Spleen (tissue), 11 donors: Measurements from ENCODE around the gene CYTIP. TPM values are rescaled to one million over a fixed set of nuclear protein-coding genes. Genes with fewer than 3 reads are reported as not detected.
"Not testable (repeated sequence)": the region's sequence is repeated elsewhere in the genome, so short reads cannot be mapped to it uniquely, and the experiment has no call there.

Experiments used
- DNase-seq: peaks from one replicate; pipeline ENCODE4 v3.0.0-alpha.2; 2020
- H3K27ac ChIP-seq, 8 donors: fragments of 200-600 bp; sonication (generic) in 7 of 8; 1 replicate in 4 of 8; 2 replicates in 4 of 8; pipeline versions ENCODE4 v1.5.0 to v1.8.0; 2016 to 2021; ENCODE audit warnings: inconsistent platforms in 4 of 8, mild to moderate bottlenecking in 4 of 8, moderate library complexity in 1 of 8
- H3K27me3 ChIP-seq, 7 donors: fragments of 200-600 bp; sonication (generic) in 6 of 7; replicated peaks in 1 of 7; 1 replicate in 4 of 7; 2 replicates in 3 of 7; pipeline versions ENCODE4 v1.5.0 to v1.8.0; 2016 to 2021; ENCODE audit warnings: inconsistent platforms in 3 of 7, mild to moderate bottlenecking in 1 of 7
- H3K36me3 ChIP-seq, 6 donors: fragments of 200-600 bp; sonication (generic) in 5 of 6; 1 replicate in 4 of 6; 2 replicates in 2 of 6; pipeline versions ENCODE4 v1.5.0 to v1.8.0; 2016 to 2021; ENCODE audit warnings: inconsistent platforms in 2 of 6
- H3K4me1 ChIP-seq, 6 donors: fragments of 200-600 bp; sonication (generic) in 5 of 6; 1 replicate in 3 of 6; 2 replicates in 3 of 6; pipeline versions ENCODE4 v1.5.0 to v1.8.0; 2016 to 2021; ENCODE audit warnings: inconsistent platforms in 3 of 6
- H3K4me3 ChIP-seq, 8 donors: fragments of 200-600 bp; sonication (generic) in 7 of 8; 1 replicate in 4 of 8; 2 replicates in 4 of 8; pipeline versions ENCODE4 v1.5.0 to v1.8.0; 2016 to 2021; ENCODE audit warnings: inconsistent platforms in 4 of 8, mild to moderate bottlenecking in 4 of 8, moderate library complexity in 2 of 8
- H3K9me3 ChIP-seq, 8 donors: fragments of 200-600 bp; sonication (generic) in 7 of 8; 1 replicate in 4 of 8; 2 replicates in 4 of 8; pipeline versions ENCODE4 v1.5.0 to v1.8.0; 2016 to 2021; ENCODE audit warnings: inconsistent platforms in 4 of 8
- CTCF ChIP-seq, 11 experiments: fragments of 200-600 bp in 7 of 11; fragments of 450-650 bp in 4 of 11; sonication (generic) in 4 of 11; IDR thresholded peaks in 8 of 11; conservative IDR thresholded peaks in 3 of 11; 1 replicate in 7 of 11; 2 replicates in 4 of 11; pipeline versions ENCODE4 v1.4.0 to v1.8.0; 2016 to 2021; ENCODE audit warnings: antibody characterized with exemption in 11 of 11, inconsistent platforms in 4 of 11, mild to moderate bottlenecking in 1 of 11
- POLR2A ChIP-seq, 3 donors: fragments of 450-650 bp; IDR thresholded peaks; one replicate each; pipeline ENCODE4 v1.5.1; 2017; ENCODE audit warnings: antibody characterized with exemption in 3 of 3, mild to moderate bottlenecking in 1 of 3
- POLR2AphosphoS5 ChIP-seq, 3 donors: sonication (generic); formaldehyde crosslinking; IDR thresholded peaks; one replicate each; pipeline ENCODE4 v1.5.1; 2017; ENCODE audit warnings: antibody characterized with exemption in 3 of 3
- whole genome bisulfite sequencing, 5 donors: extraction: QIAGEN DNeasy Blood & Tissue Kit in 3 of 5; methylation state at CpG; one replicate each; pipeline versions ENCODE4 v1.1.5 to v1.1.7; 2013 to 2018; 5-methylcytosine and 5-hydroxymethylcytosine counted together
- intact Hi-C: fragments of 100-400 bp; cut with DNase I; formaldehyde crosslinking; loops from one replicate; pipeline ENCODE4 v1.15.0; 2023; ENCODE audit warnings: low total_unique reads
- polyA plus RNA-seq, 3 donors: library from polyadenylated mRNA; stranded (reverse); fragments of 200-250 nt; gene quantifications; one replicate each; pipeline ENCODE4 v1.2.1, GENCODE V29; 2013
- total RNA-seq, 7 donors: library from RNA; depleted of rRNA in 3 of 7; stranded (reverse); fragments of >200 nt in 3 of 7; fragmentation: NEBNext Ultra II Directional in 4 of 7; extraction: Animal tissue kit (Norgen Biotek cat#: 25700) in 4 of 7; gene quantifications; one replicate each; pipeline versions ENCODE4 v1.1.0 to v1.2.1, GENCODE V29; 2016 to 2021
- donor health status: healthy with polysubstance abuse.
- donor health status: DM: no; HTN: no; CAD: no; lungs with moderate emphysema.
- donor health status: DM: no; HTN: no; CAD: no.
- donor health status: Bipolar disorder and iron deficiency.
- donor health status: healthy.
- donor health status: DM: no; HTN: no; CAD: no.
- donor health status: DM: yes; HTN: yes; CAD: no.

CYTIP gene
- total and polyA plus RNA-seq, 10 donors, result 27.3 to 135 (median 101) TPM

DNA sequence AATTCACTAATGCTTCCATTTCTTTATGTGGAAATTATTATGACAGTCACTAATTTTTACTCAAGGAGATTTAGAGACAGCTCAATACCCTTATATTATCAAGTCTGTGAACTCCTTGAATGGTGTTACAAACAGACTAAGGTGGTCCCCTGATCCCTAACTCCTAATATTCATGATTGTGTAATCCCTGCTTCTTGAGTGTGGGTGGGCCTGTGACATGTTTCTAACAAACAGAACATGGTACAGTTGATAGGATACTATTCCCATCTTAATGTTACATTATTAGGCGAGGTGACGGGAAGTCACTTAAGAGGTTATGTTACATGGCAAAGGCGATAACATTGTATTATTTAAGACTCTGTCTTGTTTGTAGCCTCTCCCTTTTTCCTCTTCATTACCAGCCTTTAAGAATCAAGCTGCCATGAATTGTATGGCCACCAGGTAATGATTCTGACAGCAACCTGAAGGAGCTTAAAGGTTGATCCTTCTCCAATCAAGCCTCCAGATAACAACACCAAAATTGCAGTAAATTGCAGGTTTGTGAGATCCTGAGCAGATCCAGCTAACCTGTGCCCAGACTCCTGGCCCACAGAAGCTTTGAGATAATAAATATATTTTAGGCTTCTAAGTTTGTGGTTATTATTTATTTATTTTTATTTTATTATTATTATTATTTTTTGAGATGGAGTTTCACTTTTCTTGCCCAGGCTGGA lies 32.1 kb downstream of the CYTIP start:
- peaks cover 12 to 76% (median 58%) of the 10 kb centered on the region in 6 donors for H3K4me1 ChIP-seq
- DNase-seq, result no peak
- peaks cover 0 to 42% (median 8%) of the 10 kb centered on the region in 6 donors for H3K36me3 ChIP-seq
- no peak overlapping the region for H3K4me3 ChIP-seq
- no peak for TF ChIP-seq POLR2A (IDR thresholded peaks at IDR 0.05)
- TF ChIP-seq POLR2AphosphoS5 (IDR thresholded peaks at IDR 0.05), result peak in 1 of 3 donors; percentile 52
- H3K9me3 ChIP-seq, result no peaks in the 10 kb centered on the region
- 94 to 98% (median 97%) methylated on average over 3 of the region's 3 CpGs for WGBS, 5 donors
- intact Hi-C loops, result no loop called here
- H3K27ac ChIP-seq, result peak overlapping the region; percentile 45 to 94 (median 88)
- H3K27me3 ChIP-seq, result no peaks in the 10 kb centered on the region

DNA sequence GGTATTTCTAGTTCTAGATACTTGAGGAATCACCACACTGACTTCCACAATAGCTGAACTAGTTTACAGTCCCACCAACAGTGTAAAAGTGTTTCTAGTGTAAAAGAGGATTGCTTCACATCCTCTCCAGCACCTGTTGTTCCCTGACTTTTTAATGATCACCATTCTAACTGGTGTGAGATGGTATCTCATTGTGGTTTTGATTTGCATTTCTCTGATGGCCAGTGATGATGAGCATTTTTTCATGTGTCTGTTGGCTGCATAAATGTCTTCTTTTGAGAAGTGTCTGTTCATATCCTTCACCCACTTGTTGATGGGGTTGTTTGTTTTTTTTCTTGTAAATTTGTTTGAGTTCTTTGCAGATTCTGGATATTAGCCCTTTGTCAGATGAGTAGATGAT lies 38.5 kb downstream of the CYTIP start:
- H3K4me3 ChIP-seq, H3K27me3 ChIP-seq, H3K9me3 ChIP-seq, DNase-seq, intact Hi-C loops, H3K36me3 ChIP-seq: not testable (repeated sequence)
- peak overlapping the region in 5 of 8 donors; percentile 44 to 74 (median 55) for H3K27ac ChIP-seq
- H3K4me1 ChIP-seq, result peaks cover 5 to 45% (median 19%) of the 10 kb centered on the region in 6 donors

DNA sequence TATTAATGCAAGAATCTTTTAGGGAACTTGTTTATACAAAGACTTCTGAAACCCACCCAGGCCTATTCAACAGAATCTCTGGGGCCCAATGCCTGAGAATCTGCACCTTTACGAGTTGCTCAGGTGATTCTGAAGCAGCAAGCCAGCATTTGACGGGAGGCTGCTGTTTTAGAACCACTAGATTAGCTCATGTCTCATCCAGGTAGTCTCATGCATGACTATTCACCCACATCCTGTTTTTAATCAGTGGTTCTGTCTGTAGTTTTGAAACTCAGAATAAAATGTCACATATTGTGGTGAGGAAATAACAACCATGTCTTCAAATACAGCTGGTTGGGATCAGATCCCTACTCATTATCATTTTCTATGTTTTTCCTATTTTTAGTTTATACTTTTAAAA lies 39.5 kb downstream of the CYTIP start:
- Histone ChIP-seq H3K9me3 (no peaks in the 10 kb centered on the region), H3K4me3 (no peak overlapping the region), H3K27me3 (no peaks in the 10 kb centered on the region), H3K4me1 (peaks cover 5 to 44% (median 17%) of the 10 kb centered on the region in 6 donors), H3K36me3 (peaks cover 0 to 5% (median 0%) of the 10 kb centered on the region in 6 donors), H3K27ac (peak overlapping the region; percentile 35 to 79 (median 66))
- TF ChIP-seq POLR2AphosphoS5 (IDR thresholded peaks at IDR 0.05) (peak in 1 of 3 donors; percentile 84), POLR2A (IDR thresholded peaks at IDR 0.05) (no peak)
- DNase-seq, result peak; percentile 78
- WGBS, 5 donors, result 29 to 46% (median 37%) methylated on average over 2 of the region's 2 CpGs
- intact Hi-C loops, result no loop called here

- 81 to 92% (median 88%) methylated on average over 13 to 15 of the region's 15 CpGs for WGBS, 5 donors
Measured at GRCh38 chr2:157402801-157403485, 40.9 kb downstream of the CYTIP start.

DNA sequence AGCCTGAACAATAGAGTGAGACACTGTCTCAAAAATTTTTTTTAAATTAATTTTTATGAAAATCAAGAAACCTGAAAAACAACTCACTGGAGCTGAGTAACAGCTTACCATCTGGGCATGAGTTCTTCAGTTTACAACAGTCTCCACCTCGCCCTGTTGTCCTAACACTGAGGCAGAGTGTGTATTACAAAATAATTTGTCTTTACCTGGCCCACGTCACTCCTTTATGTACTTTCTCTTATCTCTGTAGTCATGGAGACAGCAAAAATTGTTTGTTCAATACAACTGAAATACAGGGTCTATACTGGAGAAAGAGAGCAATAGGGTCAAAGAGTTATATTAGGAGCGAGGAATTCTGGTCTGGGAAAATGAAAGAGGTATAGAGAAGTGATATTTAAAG lies 48.1 kb downstream of the CYTIP start:
- no peaks in the 10 kb centered on the region for H3K4me1 ChIP-seq
- no peak for DNase-seq
- intact Hi-C loops, result no loop called here
- no peak overlapping the region for H3K4me3 ChIP-seq
- WGBS, 5 donors, result 88 to 94% (median 90%) methylated on average over 3 of the region's 3 CpGs
- no peak for TF ChIP-seq POLR2AphosphoS5 (IDR thresholded peaks at IDR 0.05)
- TF ChIP-seq POLR2A (IDR thresholded peaks at IDR 0.05), result no peak
- no peak for TF ChIP-seq CTCF (IDR thresholded peaks at IDR 0.05 in 8 of 11, conservative IDR thresholded peaks at IDR 0.05 in 3 of 11)
- no peaks in the 10 kb centered on the region for H3K27me3 ChIP-seq
- H3K27ac ChIP-seq, result no peak overlapping the region
- H3K9me3 ChIP-seq, result peaks cover 0 to 15% (median 7%) of the 10 kb centered on the region in 8 donors
- no peaks in the 10 kb centered on the region for H3K36me3 ChIP-seq

More at GRCh38 chr2:157402801-157403485, 40.9 kb downstream of the CYTIP start:
- intact Hi-C loops, H3K36me3 ChIP-seq, H3K4me3 ChIP-seq, H3K27me3 ChIP-seq: not testable (repeated sequence)
- peak overlapping the region in 4 of 8 donors; percentile 72 to 79 (median 74) for H3K27ac ChIP-seq
- peak; percentile 76 for DNase-seq
- H3K4me1 ChIP-seq, result peaks cover 5 to 44% (median 16%) of the 10 kb centered on the region in 6 donors
- H3K9me3 ChIP-seq, result peaks cover 0 to 12% (median 5%) of the 10 kb centered on the region in 8 donors

GRCh38 chr2:157394928-157395327 lies 49.0 kb downstream of the CYTIP start:
- H3K4me1 ChIP-seq, result no peaks in the 10 kb centered on the region
- WGBS, 5 donors, result 86 to 100% (median 88%) methylated on average over 1 of the region's 1 CpG
- no peak for TF ChIP-seq CTCF (IDR thresholded peaks at IDR 0.05 in 8 of 11, conservative IDR thresholded peaks at IDR 0.05 in 3 of 11)
- TF ChIP-seq POLR2AphosphoS5 (IDR thresholded peaks at IDR 0.05), result no peak
- no peak for TF ChIP-seq POLR2A (IDR thresholded peaks at IDR 0.05)
- H3K36me3 ChIP-seq, result no peaks in the 10 kb centered on the region
- no peak for DNase-seq
- no peaks in the 10 kb centered on the region for H3K27me3 ChIP-seq
- peaks cover 0 to 15% (median 7%) of the 10 kb centered on the region in 8 donors for H3K9me3 ChIP-seq
- intact Hi-C loops, result no loop called here
- no peak overlapping the region for H3K4me3 ChIP-seq
- no peak overlapping the region for H3K27ac ChIP-seq
